GM19023 (cell line): ENCODE data around the gene ADAM17.
"Not testable (repeated sequence)": the region's sequence is repeated elsewhere in the genome, so short reads cannot be mapped to it uniquely, and the experiment has no call there.

Experiments
- ATAC-seq: cut with Tn5 transposase; IDR thresholded peaks from one replicate; pipeline ENCODE4 v1.9.1; 2021; ENCODE audit warnings: mild to moderate bottlenecking, moderate library complexity; ENCODE audit not compliant: unreplicated experiment

ADAM17 gene

GRCh38 chr2:9527995-9528787 lies 27.4 kb downstream of the ADAM17 start:
- ATAC-seq, result no peak

GRCh38 chr2:9525266-9525665 lies 30.4 kb downstream of the ADAM17 start:
- ATAC-seq, result no peak

GRCh38 chr2:9524291-9524690 lies 31.3 kb downstream of the ADAM17 start:
- no peak for ATAC-seq

- no peak for ATAC-seq
Observed at GRCh38 chr2:9519250-9519649, 36.4 kb downstream of the ADAM17 start.

- ATAC-seq, result no peak
Observed at GRCh38 chr2:9518780-9519179, 36.9 kb downstream of the ADAM17 start.

- ATAC-seq, result no peak
Observed at GRCh38 chr2:9518163-9518562, 37.5 kb downstream of the ADAM17 start.

- ATAC-seq, result no peak
Observed at GRCh38 chr2:9517118-9517782, 38.4 kb downstream of the ADAM17 start.

GRCh38 chr2:9513946-9514345 lies 41.7 kb downstream of the ADAM17 start:
- ATAC-seq, result not testable (repeated sequence)

- ATAC-seq, result no peak
Observed at GRCh38 chr2:9508931-9509330, 46.7 kb downstream of the ADAM17 start.

GRCh38 chr2:9498210-9498609 lies 57.4 kb downstream of the ADAM17 start:
- no peak for ATAC-seq

- no peak for ATAC-seq
Observed at GRCh38 chr2:9497017-9497416, 58.6 kb downstream of the ADAM17 start.

- no peak for ATAC-seq
Observed at GRCh38 chr2:9494081-9494480, 61.5 kb downstream of the ADAM17 start.

- ATAC-seq, result no peak
Observed at GRCh38 chr2:9493478-9493877, 62.2 kb downstream of the ADAM17 start.

- no peak for ATAC-seq
Observed at GRCh38 chr2:9492927-9493326, 62.7 kb downstream of the ADAM17 start.

GRCh38 chr2:9490789-9491188 lies 64.8 kb downstream of the ADAM17 start:
- ATAC-seq, result no peak

GRCh38 chr2:9488583-9489547 lies 66.8 kb downstream of the ADAM17 start:
- ATAC-seq, result no peak

GRCh38 chr2:9484533-9484932 lies 71.1 kb downstream of the ADAM17 start:
- ATAC-seq, result no peak

GRCh38 chr2:9483107-9483506 lies 72.5 kb downstream of the ADAM17 start:
- no peak for ATAC-seq

- no peak for ATAC-seq
Observed at GRCh38 chr2:9480157-9480556, 75.5 kb downstream of the ADAM17 start.

- ATAC-seq, result no peak
Observed at GRCh38 chr2:9478526-9478925, 77.1 kb downstream of the ADAM17 start.

- no peak for ATAC-seq
Observed at GRCh38 chr2:9477914-9478313, 77.7 kb downstream of the ADAM17 start.
